Smooth muscle cell of trachea (primary cell): ENCODE data around the gene OR51A4. TPM values are rescaled to one million over a fixed set of nuclear protein-coding genes. Genes with fewer than 3 reads are reported as not detected.

Experiments used
- total RNA-seq: library from RNA; depleted of rRNA; stranded (reverse); fragments of >200 nt; gene quantifications from 2 replicates; pipeline ENCODE4 v1.2.1, GENCODE V29; 2014

OR51A4 gene
- not detected in 2 replicates for total RNA-seq

GRCh38 chr11:4947505-4947904, at the start of gene OR51A4:
Gene OR51A4 (minus strand): TSS chr11:4947605. CDS start chr11:4947100, 505 bp downstream.

GRCh38 chr11:4994551-4994950, 47.1 kb upstream of the OR51A4 start, which contains the start of gene OR51L1:
Gene OR51L1 (plus strand): TSS chr11:4994851. CDS start chr11:4998983, 4,132 bp downstream.

GRCh38 chr11:4955613-4956012, 8.2 kb upstream of the OR51A4 start, which contains the start of gene OR51A2:
Gene OR51A2 (minus strand): TSS chr11:4955713. CDS start chr11:4955713, 0 bp downstream.

GRCh38 chr11:4924239-4924638, 23.2 kb downstream of the OR51A4 start, which contains the start of gene OR51G1:
Gene OR51G1 (minus strand): TSS chr11:4924339. CDS start chr11:4924339, 0 bp downstream.

GRCh38 chr11:4919250-4919649, 28.2 kb downstream of the OR51A4 start, which contains the start of gene OR51G2:
Gene OR51G2 (minus strand): TSS chr11:4919350. CDS start chr11:4915663, 3,687 bp downstream.

GRCh38 chr11:4903484-4903883, 43.9 kb downstream of the OR51A4 start, which contains the start of gene OR51A7:
Gene OR51A7 (plus strand): TSS chr11:4903783. CDS start chr11:4907370, 3,587 bp downstream.

Other genes with a start within 250 kb of the OR51A4 start
- not detected in 2 replicates for gene OR51E2, start 249.8 kb downstream of the OR51A4 start, total RNA-seq
- not detected in 2 replicates for gene MMP26, start 242.8 kb downstream of the OR51A4 start, total RNA-seq
- gene OR51F1, start 177.7 kb downstream of the OR51A4 start, total RNA-seq, result not detected in 2 replicates
- not detected in 2 replicates for gene OR52R1, start 143.2 kb downstream of the OR51A4 start, total RNA-seq
- gene OR51F2, start 126.3 kb downstream of the OR51A4 start, total RNA-seq, result not detected in 2 replicates
- not detected in 2 replicates for gene OR51S1, start 98.4 kb downstream of the OR51A4 start, total RNA-seq
- gene OR51T1, start 65.7 kb downstream of the OR51A4 start, total RNA-seq, result not detected in 2 replicates
- 0.15 TPM in 1 of 2 replicates, not detected in the other for gene OR51A7, start 43.8 kb downstream of the OR51A4 start, total RNA-seq
- gene OR51G2, start 28.3 kb downstream of the OR51A4 start, total RNA-seq, result not detected in 2 replicates
- gene OR51G1, start 23.3 kb downstream of the OR51A4 start, total RNA-seq, result not detected in 2 replicates
- gene OR51A2, start 8.1 kb upstream of the OR51A4 start, total RNA-seq, result not detected in 2 replicates
- not detected in 2 replicates for gene OR51L1, start 47.2 kb upstream of the OR51A4 start, total RNA-seq
- gene OR52J3, start 98.9 kb upstream of the OR51A4 start, total RNA-seq, result not detected in 2 replicates
- not detected in 2 replicates for gene OR52E2, start 112.0 kb upstream of the OR51A4 start, total RNA-seq
- not detected in 2 replicates for gene OR52E1, start 122.0 kb upstream of the OR51A4 start, total RNA-seq
- gene OR52A5, start 190.8 kb upstream of the OR51A4 start, total RNA-seq, result not detected in 2 replicates
- gene OR52A1, start 207.2 kb upstream of the OR51A4 start, total RNA-seq, result not detected in 2 replicates